Tibial artery (tissue), 4 donors: ENCODE results near the gene GTPBP10.

ENCODE experiments used
- DNase-seq, 2 donors: peaks; one replicate each; pipeline ENCODE4 v3.0.0-alpha.2; 2019
- H3K27ac ChIP-seq, 2 donors: fragments of 200-600 bp; sonication (generic) in 1 of 2; 1 replicate in 1 of 2; 2 replicates in 1 of 2; pipeline ENCODE4 v1.5.1; 2018 to 2019; ENCODE audit warnings: mild to moderate bottlenecking in 1 of 2
- H3K27me3 ChIP-seq, 2 donors: fragments of 200-600 bp; sonication (generic) in 1 of 2; one replicate each; pipeline versions ENCODE4 v1.5.1 to v1.6.0; 2016 to 2019
- H3K36me3 ChIP-seq, 3 donors: fragments of 200-600 bp; sonication (generic) in 2 of 3; one replicate each; pipeline ENCODE4 v1.5.1; 2016 to 2019; ENCODE audit warnings: mild to moderate bottlenecking in 2 of 3
- H3K4me1 ChIP-seq, 4 donors: fragments of 200-600 bp; sonication (generic) in 2 of 4; 1 replicate in 3 of 4; 2 replicates in 1 of 4; pipeline ENCODE4 v1.5.1; 2016 to 2019
- H3K4me3 ChIP-seq, 2 donors: fragments of 200-600 bp; sonication (generic) in 1 of 2; 1 replicate in 1 of 2; 2 replicates in 1 of 2; pipeline ENCODE4 v1.5.1; 2018 to 2019; ENCODE audit warnings: mild to moderate bottlenecking in 2 of 2
- H3K9me3 ChIP-seq, 3 donors: fragments of 200-600 bp; sonication (generic) in 1 of 3; one replicate each; pipeline ENCODE4 v1.5.1; 2016 to 2019
- intact Hi-C: fragments of 100-400 bp; cut with DNase I; formaldehyde crosslinking; loops from one replicate; pipeline ENCODE4 v1.15.0; 2023; ENCODE audit warnings: low total_unique reads
- TF ChIP-seq, protein P1 (sequence below), 2 experiments: fragments of 200-600 bp in 1 of 2; fragments of 450-650 bp in 1 of 2; IDR thresholded peaks; one replicate each; pipeline ENCODE4 v1.5.1; 2017 to 2019; ENCODE audit warnings: antibody characterized with exemption in 2 of 2, mild to moderate bottlenecking in 1 of 2, moderate library complexity in 1 of 2

Gene GTPBP10, protein sequence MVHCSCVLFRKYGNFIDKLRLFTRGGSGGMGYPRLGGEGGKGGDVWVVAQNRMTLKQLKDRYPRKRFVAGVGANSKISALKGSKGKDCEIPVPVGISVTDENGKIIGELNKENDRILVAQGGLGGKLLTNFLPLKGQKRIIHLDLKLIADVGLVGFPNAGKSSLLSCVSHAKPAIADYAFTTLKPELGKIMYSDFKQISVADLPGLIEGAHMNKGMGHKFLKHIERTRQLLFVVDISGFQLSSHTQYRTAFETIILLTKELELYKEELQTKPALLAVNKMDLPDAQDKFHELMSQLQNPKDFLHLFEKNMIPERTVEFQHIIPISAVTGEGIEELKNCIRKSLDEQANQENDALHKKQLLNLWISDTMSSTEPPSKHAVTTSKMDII

DNA sequence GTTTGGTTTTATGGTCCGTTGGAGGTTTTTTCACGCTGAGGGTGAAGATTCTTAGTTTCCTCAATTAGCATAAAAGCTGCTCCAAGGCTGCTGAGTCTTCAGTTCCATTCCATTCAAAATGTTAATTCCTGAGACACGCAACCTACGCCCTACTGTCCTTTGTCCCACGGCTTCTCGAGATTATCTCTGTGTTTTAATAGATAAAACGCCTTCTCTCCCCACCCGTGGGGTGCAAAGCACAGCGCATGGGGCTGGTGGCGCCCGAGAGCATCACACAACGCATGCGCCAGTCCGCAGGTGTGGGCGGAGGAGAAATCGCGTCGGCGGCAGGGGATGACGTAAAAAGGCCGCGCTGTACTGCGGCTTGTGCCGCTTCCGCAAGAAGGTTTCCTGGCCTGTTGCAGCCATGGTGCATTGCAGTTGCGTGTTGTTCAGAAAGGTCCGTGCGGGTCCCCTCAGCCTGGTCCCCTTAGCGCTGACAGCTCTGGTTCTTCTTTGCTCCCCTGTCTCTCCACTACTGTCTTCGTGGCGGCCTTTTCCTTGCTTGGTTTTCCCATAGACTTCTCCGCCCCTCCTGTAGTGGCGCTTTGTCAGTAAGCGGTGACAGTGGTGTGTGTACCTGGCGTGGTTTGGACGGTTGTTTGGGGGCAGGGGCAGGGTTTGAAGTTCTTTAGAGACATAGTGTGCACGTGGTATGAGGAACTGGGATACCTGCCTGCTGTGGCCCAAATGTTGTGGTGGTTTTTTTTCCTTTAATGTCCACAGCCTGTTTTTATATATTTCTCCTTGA, at the start of gene GTPBP10:
Gene GTPBP10 (plus strand): TSS at position 381 of the 790 bp plus-strand sequence. CDS start 26 bp downstream, at position 407.
- peak; percentile 90 to 94 for DNase-seq
- peaks cover 0 to 15% (median 8%) of the 10 kb centered on the region in 4 donors for H3K4me1 ChIP-seq
- no peaks in the 10 kb centered on the region for H3K27me3 ChIP-seq
- intact Hi-C loops, result loop anchor here (5.0 kb wide), 1 partner anchor 56 kb away; the partner anchor contains the start of gene CLDN12
- TF ChIP-seq, protein P1, sequence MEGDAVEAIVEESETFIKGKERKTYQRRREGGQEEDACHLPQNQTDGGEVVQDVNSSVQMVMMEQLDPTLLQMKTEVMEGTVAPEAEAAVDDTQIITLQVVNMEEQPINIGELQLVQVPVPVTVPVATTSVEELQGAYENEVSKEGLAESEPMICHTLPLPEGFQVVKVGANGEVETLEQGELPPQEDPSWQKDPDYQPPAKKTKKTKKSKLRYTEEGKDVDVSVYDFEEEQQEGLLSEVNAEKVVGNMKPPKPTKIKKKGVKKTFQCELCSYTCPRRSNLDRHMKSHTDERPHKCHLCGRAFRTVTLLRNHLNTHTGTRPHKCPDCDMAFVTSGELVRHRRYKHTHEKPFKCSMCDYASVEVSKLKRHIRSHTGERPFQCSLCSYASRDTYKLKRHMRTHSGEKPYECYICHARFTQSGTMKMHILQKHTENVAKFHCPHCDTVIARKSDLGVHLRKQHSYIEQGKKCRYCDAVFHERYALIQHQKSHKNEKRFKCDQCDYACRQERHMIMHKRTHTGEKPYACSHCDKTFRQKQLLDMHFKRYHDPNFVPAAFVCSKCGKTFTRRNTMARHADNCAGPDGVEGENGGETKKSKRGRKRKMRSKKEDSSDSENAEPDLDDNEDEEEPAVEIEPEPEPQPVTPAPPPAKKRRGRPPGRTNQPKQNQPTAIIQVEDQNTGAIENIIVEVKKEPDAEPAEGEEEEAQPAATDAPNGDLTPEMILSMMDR (IDR thresholded peaks at IDR 0.05), result peak; percentile 66
- peak within 1 kb of the TSS; percentile 85 to 90 for H3K27ac ChIP-seq
- H3K36me3 ChIP-seq, result no peaks in the 10 kb centered on the region
- H3K4me3 ChIP-seq, result peak within 1 kb of the TSS; percentile 71 to 89
- no peaks in the 10 kb centered on the region for H3K9me3 ChIP-seq

DNA sequence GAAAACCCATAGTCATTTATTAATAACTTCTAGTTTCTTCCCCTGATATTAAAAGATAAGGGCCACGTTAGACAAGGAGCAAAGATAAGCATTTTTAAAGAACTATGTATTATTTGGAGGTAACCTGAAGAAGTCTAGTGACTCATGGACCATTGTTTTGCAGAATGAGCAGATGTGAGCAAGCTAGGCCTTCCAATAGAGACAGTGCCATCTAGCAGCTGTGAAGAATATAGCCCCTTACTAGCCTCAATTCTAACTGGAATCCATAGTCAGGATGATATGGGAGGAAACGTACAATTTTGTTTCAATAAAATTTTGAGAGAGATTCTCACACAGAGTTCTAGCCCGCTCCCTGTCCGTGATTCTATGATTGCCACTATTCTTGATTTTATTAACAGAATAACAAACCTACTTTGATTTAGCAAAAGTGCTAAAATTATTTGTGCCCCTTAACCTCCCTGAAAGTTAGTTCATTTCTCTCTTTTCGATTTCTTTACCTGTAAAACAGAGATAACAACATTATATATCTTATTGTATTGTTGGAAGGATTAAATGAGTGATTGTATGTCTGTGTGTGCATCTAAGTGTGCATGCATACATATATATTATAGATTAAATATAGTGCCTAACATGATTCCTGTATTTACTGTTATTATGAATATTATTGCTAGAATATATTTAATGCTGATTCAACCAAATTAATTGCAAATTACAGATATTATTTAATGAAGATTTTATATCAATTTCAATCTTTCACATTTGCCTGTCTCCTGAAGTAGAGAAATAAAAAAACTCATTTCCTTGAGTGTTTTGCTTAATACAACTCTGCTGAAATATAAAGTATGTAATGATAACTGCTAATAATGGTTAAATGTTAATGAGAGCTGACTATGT, 48.1 kb upstream of the GTPBP10 start:
- Histone ChIP-seq H3K4me1 (no peaks in the 10 kb centered on the region), H3K27ac (no peak overlapping the region), H3K27me3 (no peaks in the 10 kb centered on the region), H3K9me3 (no peaks in the 10 kb centered on the region), H3K4me3 (no peak overlapping the region), H3K36me3 (no peaks in the 10 kb centered on the region)
- TF ChIP-seq, protein P1 (IDR thresholded peaks at IDR 0.05), result peak; percentile 22 to 35
- DNase-seq, result no peak
- intact Hi-C loops, result no loop called here

DNA sequence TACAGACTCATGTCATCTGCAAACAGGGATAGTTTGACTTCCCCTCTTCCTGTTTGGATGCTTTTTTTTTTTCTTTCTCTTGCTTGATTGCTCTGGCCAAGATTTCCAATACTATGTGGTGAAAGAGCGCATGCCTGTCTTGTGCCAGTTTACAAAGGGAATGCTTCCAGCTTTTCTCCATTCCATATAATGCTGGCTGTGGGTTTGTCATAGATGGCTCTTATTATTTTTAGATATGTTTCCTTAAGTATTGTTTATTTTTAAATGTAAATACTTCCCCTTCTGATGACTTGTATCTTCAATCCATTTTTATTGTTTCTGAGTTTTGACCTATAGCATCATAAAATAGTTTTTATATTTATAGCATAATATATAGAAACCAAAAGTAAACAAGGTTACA, 43.3 kb upstream of the GTPBP10 start:
- no peaks in the 10 kb centered on the region for H3K4me1 ChIP-seq
- intact Hi-C loops, result no loop called here
- no peak overlapping the region for H3K4me3 ChIP-seq
- H3K27ac ChIP-seq, result no peak overlapping the region
- H3K9me3 ChIP-seq, result no peaks in the 10 kb centered on the region
- H3K36me3 ChIP-seq, result peaks cover 4 to 17% (median 7%) of the 10 kb centered on the region in 3 donors
- H3K27me3 ChIP-seq, result no peaks in the 10 kb centered on the region
- no peak for DNase-seq
- TF ChIP-seq, protein P1 (IDR thresholded peaks at IDR 0.05), result no peak

DNA sequence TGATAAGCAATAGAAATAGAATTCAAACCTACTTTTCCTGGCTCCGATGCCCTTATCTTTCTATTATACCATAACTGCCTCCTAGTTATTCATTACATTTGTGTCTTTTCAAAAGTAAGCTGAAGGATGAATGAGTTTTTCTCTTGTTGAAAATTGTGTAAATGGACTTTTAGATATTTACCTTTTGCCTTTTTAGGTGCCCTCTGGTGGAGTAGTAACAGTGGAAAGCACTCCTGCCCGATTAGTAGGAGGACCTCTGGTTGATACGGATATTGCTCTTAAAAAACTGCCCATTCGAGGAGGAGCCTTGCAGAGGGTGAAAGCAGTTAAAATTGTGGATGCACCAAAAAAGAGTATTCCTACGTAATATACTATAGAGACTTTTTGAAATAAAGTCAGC, 36.6 kb upstream of the GTPBP10 start:
- no peak overlapping the region for H3K4me3 ChIP-seq
- H3K27ac ChIP-seq, result no peak overlapping the region
- H3K27me3 ChIP-seq, result no peaks in the 10 kb centered on the region
- no peaks in the 10 kb centered on the region for H3K9me3 ChIP-seq
- peaks cover 13 to 32% (median 16%) of the 10 kb centered on the region in 3 donors for H3K36me3 ChIP-seq
- DNase-seq, result no peak
- intact Hi-C loops, result no loop called here
- no peaks in the 10 kb centered on the region for H3K4me1 ChIP-seq
- TF ChIP-seq, protein P1 (IDR thresholded peaks at IDR 0.05), result no peak

DNA sequence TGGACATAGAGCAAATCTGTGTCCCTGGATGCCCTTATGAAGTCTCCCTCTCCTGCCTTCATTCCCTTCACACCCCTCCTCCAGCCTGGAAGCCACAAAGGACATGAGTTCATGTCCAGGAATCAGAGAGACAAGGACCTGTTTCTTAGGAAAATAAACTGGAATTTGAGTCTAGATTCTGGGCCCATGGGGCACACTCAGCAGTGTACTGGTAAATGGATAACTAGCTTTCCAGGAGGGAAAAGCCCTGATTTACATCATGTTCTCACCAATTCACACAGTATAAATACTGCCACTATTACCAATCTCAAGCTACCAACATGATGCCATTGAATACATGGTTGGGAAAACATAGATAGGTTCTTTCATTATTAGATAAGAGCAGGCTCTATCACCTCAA, 35.3 kb upstream of the GTPBP10 start:
- H3K36me3 ChIP-seq, result peaks cover 13 to 28% (median 16%) of the 10 kb centered on the region in 3 donors
- H3K27me3 ChIP-seq, result no peaks in the 10 kb centered on the region
- H3K9me3 ChIP-seq, result no peaks in the 10 kb centered on the region
- TF ChIP-seq, protein P1 (IDR thresholded peaks at IDR 0.05), result no peak
- H3K4me3 ChIP-seq, result no peak overlapping the region
- intact Hi-C loops, result no loop called here
- no peaks in the 10 kb centered on the region for H3K4me1 ChIP-seq
- H3K27ac ChIP-seq, result no peak overlapping the region
- no peak for DNase-seq
